Transverse colon (tissue), 4 donors: Measurements from ENCODE around the gene APOL4. TPM values are rescaled to one million over a fixed set of nuclear protein-coding genes. Genes with fewer than 3 reads are reported as not detected.

Experiments used
- DNase-seq: peaks from one replicate; pipeline ENCODE4 v3.0.0-alpha.2; 2019
- H3K27ac ChIP-seq, 4 donors: fragments of 200-600 bp; sonication (generic); 2 replicates each; pipeline ENCODE4 v1.5.1; 2016 to 2018; ENCODE audit warnings: inconsistent platforms in 4 of 4
- H3K27me3 ChIP-seq: fragments of 200-600 bp; sonication (generic); 2 replicates; pipeline ENCODE4 v1.5.1; 2017; ENCODE audit warnings: inconsistent platforms
- H3K36me3 ChIP-seq, 4 donors: fragments of 200-600 bp; sonication (generic); 2 replicates each; pipeline ENCODE4 v1.5.1; 2017 to 2019; ENCODE audit warnings: inconsistent platforms in 4 of 4
- H3K4me1 ChIP-seq, 4 donors: fragments of 200-600 bp; sonication (generic); 2 replicates each; pipeline ENCODE4 v1.5.1; 2017 to 2020; ENCODE audit warnings: inconsistent platforms in 4 of 4
- H3K4me3 ChIP-seq, 4 donors: fragments of 200-600 bp; sonication (generic); 1 replicate in 1 of 4; 2 replicates in 3 of 4; pipeline versions ENCODE4 v1.5.1 to v1.6.1; 2017 to 2019; ENCODE audit warnings: inconsistent platforms in 4 of 4
- H3K9me3 ChIP-seq, 2 donors: fragments of 200-600 bp; sonication (generic); 2 replicates each; pipeline ENCODE4 v1.5.1; 2017 to 2019; ENCODE audit warnings: inconsistent platforms in 2 of 2
- CTCF ChIP-seq, 5 experiments: fragments of 200-600 bp in 3 of 5; fragments of 450-650 bp in 2 of 5; sonication (generic) in 3 of 5; IDR thresholded peaks; 1 replicate in 2 of 5; 2 replicates in 3 of 5; pipeline ENCODE4 v1.5.1; 2016 to 2017; ENCODE audit warnings: antibody characterized with exemption in 5 of 5, inconsistent platforms in 3 of 5, mild to moderate bottlenecking in 2 of 5, moderate library complexity in 1 of 5
- EP300 ChIP-seq: sonication (generic); formaldehyde crosslinking; IDR thresholded peaks from one replicate; pipeline ENCODE4 v1.6.1; 2017; ENCODE audit warnings: antibody characterized with exemption, low read depth
- POLR2A ChIP-seq: fragments of 450-650 bp; IDR thresholded peaks from one replicate; pipeline ENCODE4 v1.6.1; 2016; ENCODE audit warnings: antibody characterized with exemption, mild to moderate bottlenecking, moderate library complexity
- POLR2AphosphoS5 ChIP-seq, 3 donors: sonication (generic); formaldehyde crosslinking; IDR thresholded peaks; one replicate each; pipeline ENCODE4 v1.6.1; 2016; ENCODE audit warnings: antibody characterized with exemption in 3 of 3
- WGBS, 2 donors: methylation state at CpG; one replicate each; pipeline ENCODE4 v1.1.5; 2018; ENCODE audit warnings: low coverage in 1 of 2; 5-methylcytosine and 5-hydroxymethylcytosine counted together
- in situ Hi-C, 4 donors: fragments of 200-750 bp; cut with MboI; loops; one replicate each; pipeline versions ENCODE4 v1.15.0 to v1.15.1; 2017; ENCODE audit warnings: low sequenced_read_pairs in 3 of 4, low pct_ligation_motif_present in 1 of 4, low pct_unique_long_range_greater_than_20kb in 1 of 4
- intact Hi-C: fragments of 100-400 bp; cut with DNase I; formaldehyde crosslinking; loops from one replicate; pipeline ENCODE4 v1.15.1; 2023; ENCODE audit warnings: low total_unique reads
- total RNA-seq, 4 donors: library from RNA; depleted of rRNA; stranded (reverse); fragments of >200 nt; gene quantifications; one replicate each; pipeline ENCODE4 v1.1.0, GENCODE V29; 2016

The APOL4 gene
- total RNA-seq, 4 donors from 2014 or later, result 0.16 to 9.0 (median 1.8) TPM; not detected in 1

- TF ChIP-seq POLR2A (no peak), EP300 (no peak), POLR2AphosphoS5 (IDR thresholded peaks at IDR 0.05) (no peak), CTCF (IDR thresholded peaks at IDR 0.05) (no peak)
- Histone ChIP-seq H3K4me1 (peaks cover under 1 to 42% (median 7%) of the 10 kb centered on the region in 4 donors), H3K27ac (no peak overlapping the region), H3K9me3 (no peaks in the 10 kb centered on the region), H3K4me3 (no peak overlapping the region), H3K36me3 (no peaks in the 10 kb centered on the region), H3K27me3 (no peaks in the 10 kb centered on the region)
- in situ Hi-C loops (no loop called here), intact Hi-C loops (no loop called here)
- WGBS, 2 donors, result 86 to 93% methylated on average over 4 of the region's 4 CpGs
- DNase-seq, result no peak
Measured at GRCh38 chr22:36149441-36149840, 52.2 kb downstream of the APOL4 start.

- intact Hi-C loops, result no loop called here
- no peaks in the 10 kb centered on the region for H3K27me3 ChIP-seq
- 93% methylated on average over 8 of the region's 8 CpGs; no CpG with 5 or more reads in 1 of the 2 donors for WGBS, 2 donors
- no peak overlapping the region for H3K27ac ChIP-seq
- no peaks in the 10 kb centered on the region for H3K9me3 ChIP-seq
- H3K36me3 ChIP-seq, result no peaks in the 10 kb centered on the region
- in situ Hi-C loops, result no loop called here
- peaks cover 0 to 32% (median 7%) of the 10 kb centered on the region in 4 donors for H3K4me1 ChIP-seq
- no peak for DNase-seq
- H3K4me3 ChIP-seq, result no peak overlapping the region
- TF ChIP-seq EP300 (no peak), POLR2AphosphoS5 (IDR thresholded peaks at IDR 0.05) (no peak), POLR2A (no peak), CTCF (IDR thresholded peaks at IDR 0.05) (no peak)
Measured at GRCh38 chr22:36148411-36148810, 53.2 kb downstream of the APOL4 start.

DNA sequence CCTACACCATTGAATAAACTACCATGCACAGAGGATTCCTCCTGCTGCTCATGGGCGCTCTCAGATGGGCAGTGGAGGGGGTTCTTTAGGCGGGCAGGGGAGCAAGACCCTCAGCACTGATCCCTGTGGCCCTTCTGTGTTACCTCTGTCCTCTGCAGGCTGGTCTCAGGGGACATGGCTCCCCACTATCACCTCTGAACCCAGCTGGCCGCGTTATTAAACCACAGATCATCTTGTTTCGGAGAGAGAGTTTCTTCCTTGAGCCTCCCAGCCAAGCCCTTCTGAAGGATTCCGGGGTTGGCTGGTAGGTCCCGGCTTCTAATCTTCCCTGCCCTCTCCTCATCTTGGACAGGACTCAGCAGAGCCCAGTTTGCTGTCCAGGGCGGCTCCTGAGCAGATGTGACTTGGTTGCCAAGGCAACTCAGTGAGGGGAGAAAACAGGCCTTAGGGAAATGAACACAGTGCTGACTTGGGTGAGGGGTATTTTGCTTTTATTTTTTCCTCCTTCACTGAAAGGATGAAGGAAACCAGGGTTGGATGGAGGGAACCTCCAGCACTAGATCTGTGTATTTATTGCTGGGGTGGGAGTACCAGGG lies 54.3 kb downstream of the APOL4 start:
- Histone ChIP-seq H3K27ac (peak overlapping the region in 1 of 4 donors; percentile 22), H3K4me1 (peaks cover 0 to 26% (median 7%) of the 10 kb centered on the region in 4 donors), H3K4me3 (no peak overlapping the region), H3K9me3 (no peaks in the 10 kb centered on the region), H3K27me3 (no peaks in the 10 kb centered on the region), H3K36me3 (no peaks in the 10 kb centered on the region)
- TF ChIP-seq EP300 (no peak), POLR2A (no peak), CTCF (IDR thresholded peaks at IDR 0.05) (no peak), POLR2AphosphoS5 (IDR thresholded peaks at IDR 0.05) (no peak)
- intact Hi-C loops (loop anchor here (2.0 kb wide), 1 partner anchor 34 kb away; no protein-coding TSS in a partner anchor), in situ Hi-C loops (no loop called here)
- 82 to 100% methylated on average over 2 to 8 of the region's 8 CpGs for WGBS, 2 donors
- DNase-seq, result no peak

GRCh38 chr22:36145881-36146280 lies 55.7 kb downstream of the APOL4 start:
- 47 to 77% methylated on average over 2 of the region's 4 CpGs for WGBS, 2 donors
- peaks cover 0 to 17% (median 5%) of the 10 kb centered on the region in 4 donors for H3K4me1 ChIP-seq
- in situ Hi-C loops, result no loop called here

More at GRCh38 chr22:36145881-36146280, 55.7 kb downstream of the APOL4 start:
- intact Hi-C loops, result loop anchor here (2.0 kb wide), 1 partner anchor 35 kb away; no protein-coding TSS in a partner anchor
- TF ChIP-seq CTCF (IDR thresholded peaks at IDR 0.05) (no peak), EP300 (no peak), POLR2AphosphoS5 (IDR thresholded peaks at IDR 0.05) (no peak), POLR2A (no peak)
- H3K4me3 ChIP-seq, result no peak overlapping the region
- H3K36me3 ChIP-seq, result no peaks in the 10 kb centered on the region
- H3K27ac ChIP-seq, result no peak overlapping the region
- no peaks in the 10 kb centered on the region for H3K27me3 ChIP-seq
- no peak for DNase-seq
- H3K9me3 ChIP-seq, result no peaks in the 10 kb centered on the region
